Transverse colon (tissue), 4 donors: ENCODE measurements around the gene CAMK2B. TPM values are rescaled to one million over a fixed set of nuclear protein-coding genes. Genes with fewer than 3 reads are reported as not detected.

Experiments
- DNase-seq: peaks from one replicate; pipeline ENCODE4 v3.0.0-alpha.2; 2019
- H3K27ac ChIP-seq, 4 donors: fragments of 200-600 bp; sonication (generic); 2 replicates each; pipeline ENCODE4 v1.5.1; 2016 to 2018; ENCODE audit warnings: inconsistent platforms in 4 of 4
- H3K27me3 ChIP-seq: fragments of 200-600 bp; sonication (generic); 2 replicates; pipeline ENCODE4 v1.5.1; 2017; ENCODE audit warnings: inconsistent platforms
- H3K36me3 ChIP-seq, 4 donors: fragments of 200-600 bp; sonication (generic); 2 replicates each; pipeline ENCODE4 v1.5.1; 2017 to 2019; ENCODE audit warnings: inconsistent platforms in 4 of 4
- H3K4me1 ChIP-seq, 4 donors: fragments of 200-600 bp; sonication (generic); 2 replicates each; pipeline ENCODE4 v1.5.1; 2017 to 2020; ENCODE audit warnings: inconsistent platforms in 4 of 4
- H3K4me3 ChIP-seq, 4 donors: fragments of 200-600 bp; sonication (generic); 1 replicate in 1 of 4; 2 replicates in 3 of 4; pipeline versions ENCODE4 v1.5.1 to v1.6.1; 2017 to 2019; ENCODE audit warnings: inconsistent platforms in 4 of 4
- H3K9me3 ChIP-seq, 2 donors: fragments of 200-600 bp; sonication (generic); 2 replicates each; pipeline ENCODE4 v1.5.1; 2017 to 2019; ENCODE audit warnings: inconsistent platforms in 2 of 2
- CTCF ChIP-seq, 5 experiments: fragments of 200-600 bp in 3 of 5; fragments of 450-650 bp in 2 of 5; sonication (generic) in 3 of 5; IDR thresholded peaks; 1 replicate in 2 of 5; 2 replicates in 3 of 5; pipeline ENCODE4 v1.5.1; 2016 to 2017; ENCODE audit warnings: antibody characterized with exemption in 5 of 5, inconsistent platforms in 3 of 5, mild to moderate bottlenecking in 2 of 5, moderate library complexity in 1 of 5
- EP300 ChIP-seq: sonication (generic); formaldehyde crosslinking; IDR thresholded peaks from one replicate; pipeline ENCODE4 v1.6.1; 2017; ENCODE audit warnings: antibody characterized with exemption, low read depth
- POLR2A ChIP-seq: fragments of 450-650 bp; IDR thresholded peaks from one replicate; pipeline ENCODE4 v1.6.1; 2016; ENCODE audit warnings: antibody characterized with exemption, mild to moderate bottlenecking, moderate library complexity
- POLR2AphosphoS5 ChIP-seq, 3 donors: sonication (generic); formaldehyde crosslinking; IDR thresholded peaks; one replicate each; pipeline ENCODE4 v1.6.1; 2016; ENCODE audit warnings: antibody characterized with exemption in 3 of 3
- WGBS, 2 donors: methylation state at CpG; one replicate each; pipeline ENCODE4 v1.1.5; 2018; ENCODE audit warnings: low coverage in 1 of 2; 5-methylcytosine and 5-hydroxymethylcytosine counted together
- in situ Hi-C, 4 donors: fragments of 200-750 bp; cut with MboI; loops; one replicate each; pipeline versions ENCODE4 v1.15.0 to v1.15.1; 2017; ENCODE audit warnings: low sequenced_read_pairs in 3 of 4, low pct_ligation_motif_present in 1 of 4, low pct_unique_long_range_greater_than_20kb in 1 of 4
- intact Hi-C: fragments of 100-400 bp; cut with DNase I; formaldehyde crosslinking; loops from one replicate; pipeline ENCODE4 v1.15.1; 2023; ENCODE audit warnings: low total_unique reads
- total RNA-seq, 4 donors: library from RNA; depleted of rRNA; stranded (reverse); fragments of >200 nt; gene quantifications; one replicate each; pipeline ENCODE4 v1.1.0, GENCODE V29; 2016

CAMK2B gene
- total RNA-seq, 4 donors from 2014 or later, result 0.16 to 2.8 (median 0.27) TPM; not detected in 1

- TF ChIP-seq CTCF (IDR thresholded peaks at IDR 0.05) (no peak), EP300 (no peak), POLR2AphosphoS5 (IDR thresholded peaks at IDR 0.05) (no peak), POLR2A (no peak)
- no peak for DNase-seq
- no peak overlapping the region for H3K4me3 ChIP-seq
- in situ Hi-C loops, result no loop called here
- no peak overlapping the region for H3K27ac ChIP-seq
- H3K4me1 ChIP-seq, result peaks cover 0 to 9% (median 7%) of the 10 kb centered on the region in 4 donors
- no peaks in the 10 kb centered on the region for H3K9me3 ChIP-seq
- peaks cover 22% of the 10 kb centered on the region for H3K27me3 ChIP-seq
- no peaks in the 10 kb centered on the region for H3K36me3 ChIP-seq
- intact Hi-C loops, result no loop called here
- 63 to 77% methylated on average over 3 to 12 of the region's 12 CpGs for WGBS, 2 donors
Measured at GRCh38 chr7:44305564-44306507, 19.6 kb downstream of the CAMK2B start.

GRCh38 chr7:44294325-44295069 is 30.9 kb downstream of the CAMK2B start:
- in situ Hi-C loops, result no loop called here
- intact Hi-C loops, result no loop called here
- peak; percentile 3 for DNase-seq
- TF ChIP-seq POLR2AphosphoS5 (IDR thresholded peaks at IDR 0.05) (no peak), POLR2A (no peak), CTCF (IDR thresholded peaks at IDR 0.05) (no peak), EP300 (no peak)
- H3K36me3 ChIP-seq, result no peaks in the 10 kb centered on the region
- H3K4me1 ChIP-seq, result no peaks in the 10 kb centered on the region
- peaks cover 52% of the 10 kb centered on the region for H3K27me3 ChIP-seq
- 69% methylated on average over 2 of the region's 2 CpGs; no CpG with 5 or more reads in 1 of the 2 donors for WGBS, 2 donors
- H3K27ac ChIP-seq, result no peak overlapping the region
- no peaks in the 10 kb centered on the region for H3K9me3 ChIP-seq
- H3K4me3 ChIP-seq, result no peak overlapping the region

- no peaks in the 10 kb centered on the region for H3K9me3 ChIP-seq
- in situ Hi-C loops (no loop called here), intact Hi-C loops (no loop called here)
- TF ChIP-seq POLR2AphosphoS5 (IDR thresholded peaks at IDR 0.05), result no peak
- TF ChIP-seq EP300, result no peak
- no peak for TF ChIP-seq POLR2A
- no peak for TF ChIP-seq CTCF (IDR thresholded peaks at IDR 0.05)
- H3K4me3 ChIP-seq, result no peak overlapping the region
- peaks cover 51% of the 10 kb centered on the region for H3K27me3 ChIP-seq
- H3K36me3 ChIP-seq, result no peaks in the 10 kb centered on the region
- H3K4me1 ChIP-seq, result no peaks in the 10 kb centered on the region
- peak; percentile 1 for DNase-seq
- no peak overlapping the region for H3K27ac ChIP-seq
- 60% methylated on average over 17 of the region's 17 CpGs; no CpG with 5 or more reads in 1 of the 2 donors for WGBS, 2 donors
Measured at GRCh38 chr7:44293561-44294324, 31.7 kb downstream of the CAMK2B start.
